Endothelial cell of umbilical vein (primary cell): ENCODE data around the gene NPLOC4. TPM values are rescaled to one million over a fixed set of nuclear protein-coding genes. Genes with fewer than 3 reads are reported as not detected.

Source experiments
- BruUV-seq: library from RNA; stranded (reverse); fragments of 400-500 nt; replicated peaks from 2 replicates; lab custom pipeline; 2021; lab: Mats Ljungman, UMichigan
- CTCF ChIA-PET: fragments of 300-600, 350-600 bp; sonication (Branson Sonifier 250); formaldehyde crosslinking; loops from one replicate; lab custom pipeline; 2021; ENCODE audit warnings: antibody characterized with exemption, inconsistent platforms; lab: Charles Lee
- POLR2A ChIA-PET: fragments of 300-600, 350-600 bp; sonication (Branson Sonifier 250); formaldehyde crosslinking; loops from one replicate; lab custom pipeline; 2021; ENCODE audit warnings: antibody characterized with exemption, inconsistent platforms; lab: Charles Lee
- DNase-seq: peaks from one replicate; pipeline ENCODE4 v3.0.0-alpha.2; 2011; ENCODE audit warnings: low read depth, low spot score
- FAIRE-seq: peaks from 2 replicates; lab custom pipeline; 2011; peaks lifted over from hg19 to GRCh38; lab: Jason Lieb, UNC
- H2AFZ ChIP-seq: 2 replicates; pipeline ENCODE4 v1.6.0; 2012; ENCODE audit warnings: low read depth, low read length, control low read depth, inconsistent platforms
- H3K27ac ChIP-seq: 2 replicates; pipeline ENCODE4 v1.5.1; 2011; ENCODE audit warnings: low read depth, mild to moderate bottlenecking, control low read depth, low read length, moderate library complexity; ENCODE audit not compliant: insufficient read depth
- H3K27me3 ChIP-seq, 2 experiments: 2 replicates each; pipeline versions ENCODE4 v1.6.0 to v1.6.1; 2011; ENCODE audit warnings: low read length in 2 of 2, mixed read lengths in 1 of 2; ENCODE audit not compliant: control insufficient read depth in 2 of 2, insufficient read depth in 2 of 2
- H3K36me3 ChIP-seq, 2 experiments: 2 replicates in 1 of 2; 3 replicates in 1 of 2; pipeline ENCODE4 v1.5.1; 2011; ENCODE audit warnings: low read length in 2 of 2, mild to moderate bottlenecking in 1 of 2, moderate library complexity in 1 of 2; ENCODE audit not compliant: control insufficient read depth in 2 of 2, insufficient read depth in 2 of 2; ENCODE audit errors: extremely low read depth in 1 of 2
- H3K4me1 ChIP-seq: 3 replicates; pipeline ENCODE4 v1.5.1; 2011; ENCODE audit warnings: mild to moderate bottlenecking, low read length; ENCODE audit not compliant: control insufficient read depth, insufficient read depth; ENCODE audit errors: extremely low read depth
- H3K4me2 ChIP-seq: 2 replicates; pipeline ENCODE4 v1.6.1; 2011; ENCODE audit warnings: low read length, control low read depth, mixed read lengths; ENCODE audit not compliant: insufficient read depth
- H3K4me3 ChIP-seq, 3 experiments: fragments of 200-600 bp in 1 of 3; sonication (generic), shearing (Covaris generic) in 1 of 3; replicated peaks in 1 of 3; 2 replicates each; pipeline ENCODE4 v1.5.1; 2011 to 2016; ENCODE audit warnings: control low read depth in 3 of 3, low read length in 3 of 3, mild to moderate bottlenecking in 2 of 3, inconsistent platforms in 1 of 3, low read depth in 1 of 3, moderate library complexity in 1 of 3; ENCODE audit not compliant: insufficient read depth in 1 of 3
- H3K79me2 ChIP-seq: 2 replicates; pipeline ENCODE4 v1.6.0; 2012; ENCODE audit warnings: low read length, inconsistent platforms; ENCODE audit not compliant: control insufficient read depth, insufficient read depth
- H3K9ac ChIP-seq: replicated peaks from 2 replicates; pipeline ENCODE3; 2011; ENCODE audit warnings: low read length, control low read depth; ENCODE audit not compliant: insufficient read depth; ENCODE audit errors: extremely low read depth
- H3K9me1 ChIP-seq: replicated peaks from 3 replicates; pipeline ENCODE4 v1.6.0; 2011; ENCODE audit warnings: mild to moderate bottlenecking, low read length; ENCODE audit not compliant: control insufficient read depth, insufficient read depth; ENCODE audit errors: extremely low read depth
- H3K9me3 ChIP-seq: replicated peaks from 2 replicates; pipeline ENCODE4 v1.5.1; 2012; ENCODE audit warnings: low read length, inconsistent platforms; ENCODE audit not compliant: control insufficient read depth, insufficient read depth
- H4K20me1 ChIP-seq: replicated peaks from 2 replicates; pipeline ENCODE3; 2011; ENCODE audit warnings: mild to moderate bottlenecking, low read length; ENCODE audit not compliant: control insufficient read depth, insufficient read depth; ENCODE audit errors: extremely low read depth
- EZH2 ChIP-seq: IDR thresholded peaks from 2 replicates; pipeline ENCODE4 v1.6.1; 2012; ENCODE audit warnings: borderline replicate concordance, low read depth, mild to moderate bottlenecking, moderate library complexity, low read length, inconsistent platforms; ENCODE audit not compliant: severe bottlenecking
- FOS ChIP-seq: IDR thresholded peaks from 2 replicates; pipeline ENCODE4 v1.6.1; 2011; ENCODE audit warnings: mild to moderate bottlenecking, low read length, moderate library complexity, borderline replicate concordance; ENCODE audit not compliant: insufficient read depth
- GATA2 ChIP-seq: IDR thresholded peaks from 2 replicates; pipeline ENCODE4 v1.7.0; 2011; ENCODE audit warnings: low read depth, mild to moderate bottlenecking, moderate library complexity, mixed read lengths, low read length; ENCODE audit not compliant: insufficient read length, insufficient read depth
- JUN ChIP-seq: IDR thresholded peaks from 2 replicates; pipeline ENCODE4 v1.6.1; 2011; ENCODE audit warnings: borderline replicate concordance, low read depth; ENCODE audit not compliant: insufficient read length, insufficient read depth
- MYC ChIP-seq: IDR thresholded peaks from one replicate; pipeline ENCODE4 v1.6.1; 2011; ENCODE audit warnings: mild to moderate bottlenecking, low read depth, low read length
- POLR2A ChIP-seq: IDR thresholded peaks from 2 replicates; pipeline ENCODE4 v1.6.1; 2012; ENCODE audit warnings: low read depth, mild to moderate bottlenecking, control low read depth, low read length
- POLR2AphosphoS5 ChIP-seq: IDR thresholded peaks from 2 replicates; pipeline ENCODE4 v1.6.1; 2012; ENCODE audit warnings: low read depth, mild to moderate bottlenecking, control low read depth, low read length, moderate library complexity; ENCODE audit not compliant: insufficient read depth
- dilution Hi-C: fragments of 300-500 bp; cut with MboI; formaldehyde crosslinking; loops from one replicate; pipeline ENCODE4 v1.15.0; 2019; ENCODE audit warnings: low sequenced_read_pairs; ENCODE audit not compliant: extremely low pct_ligation_motif_present
- intact Hi-C: fragments of 100-400 bp; cut with micrococcal nuclease; formaldehyde crosslinking; loops from one replicate; pipeline ENCODE4 v1.10.0; 2022
- polyA plus RNA-seq, 4 experiments: library from polyadenylated mRNA; depleted of rRNA in 3 of 4; stranded (reverse) in 3 of 4; unstranded in 1 of 4; fragments of >200 nt; gene quantifications; 2 replicates each; pipeline versions ENCODE4 v1.2.1 to v1.2.3, GENCODE V29; 2011 to 2012; ENCODE audit warnings: missing spikeins in 1 of 4
- total RNA-seq: library from RNA; stranded (reverse); gene quantifications from 2 replicates; pipeline ENCODE4 v1.2.3, GENCODE V29; 2021
- TF ChIP-seq, protein P1 (sequence below), 2 donors: IDR thresholded peaks; 1 replicate in 1 of 2; 2 replicates in 1 of 2; pipeline ENCODE4 v1.5.1; 2011; ENCODE audit warnings: low read length in 2 of 2, mild to moderate bottlenecking in 2 of 2, moderate library complexity in 2 of 2, control low read depth in 1 of 2, inconsistent platforms in 1 of 2, low read depth in 1 of 2; ENCODE audit not compliant: insufficient read depth in 1 of 2; ENCODE audit errors: extremely low read depth in 1 of 2
- TF ChIP-seq, protein P2 (sequence below): IDR thresholded peaks from 2 replicates; pipeline ENCODE4 v1.6.1; 2011; ENCODE audit not compliant: insufficient read depth, insufficient read length

NPLOC4 gene
- total and polyA plus RNA-seq, 2 donors (not counting 3 experiments of a cell fraction or from before 2014, with no cell fraction given) = 150 to 175 TPM

GRCh38 chr17:81520021-81520901, 116.7 kb downstream of the NPLOC4 start:
- no peaks in the 10 kb centered on the region for H3K9me1 ChIP-seq
- H4K20me1 ChIP-seq = no peaks in the 10 kb centered on the region
- no peak overlapping the region for H3K27ac ChIP-seq
- TF ChIP-seq GATA2 (no peak), JUN (no peak), EZH2 (no peak), POLR2A (no peak), MYC (no peak), POLR2AphosphoS5 (no peak), FOS (no peak)
- TF ChIP-seq, protein P1, sequence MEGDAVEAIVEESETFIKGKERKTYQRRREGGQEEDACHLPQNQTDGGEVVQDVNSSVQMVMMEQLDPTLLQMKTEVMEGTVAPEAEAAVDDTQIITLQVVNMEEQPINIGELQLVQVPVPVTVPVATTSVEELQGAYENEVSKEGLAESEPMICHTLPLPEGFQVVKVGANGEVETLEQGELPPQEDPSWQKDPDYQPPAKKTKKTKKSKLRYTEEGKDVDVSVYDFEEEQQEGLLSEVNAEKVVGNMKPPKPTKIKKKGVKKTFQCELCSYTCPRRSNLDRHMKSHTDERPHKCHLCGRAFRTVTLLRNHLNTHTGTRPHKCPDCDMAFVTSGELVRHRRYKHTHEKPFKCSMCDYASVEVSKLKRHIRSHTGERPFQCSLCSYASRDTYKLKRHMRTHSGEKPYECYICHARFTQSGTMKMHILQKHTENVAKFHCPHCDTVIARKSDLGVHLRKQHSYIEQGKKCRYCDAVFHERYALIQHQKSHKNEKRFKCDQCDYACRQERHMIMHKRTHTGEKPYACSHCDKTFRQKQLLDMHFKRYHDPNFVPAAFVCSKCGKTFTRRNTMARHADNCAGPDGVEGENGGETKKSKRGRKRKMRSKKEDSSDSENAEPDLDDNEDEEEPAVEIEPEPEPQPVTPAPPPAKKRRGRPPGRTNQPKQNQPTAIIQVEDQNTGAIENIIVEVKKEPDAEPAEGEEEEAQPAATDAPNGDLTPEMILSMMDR (IDR thresholded peaks at IDR 0.05; ENCODE audit: extremely low read depth in 1 of 2, insufficient read depth in 1 of 2, low read depth in 1 of 2, low read length in 2 of 2) = no peak
- TF ChIP-seq, protein P2, sequence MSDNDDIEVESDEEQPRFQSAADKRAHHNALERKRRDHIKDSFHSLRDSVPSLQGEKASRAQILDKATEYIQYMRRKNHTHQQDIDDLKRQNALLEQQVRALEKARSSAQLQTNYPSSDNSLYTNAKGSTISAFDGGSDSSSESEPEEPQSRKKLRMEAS = no peak
- no peak overlapping the region for H3K4me3 ChIP-seq
- intact Hi-C loops (no loop called here), dilution Hi-C loops (no loop called here)
- ChIA-PET CTCF (no interaction called here), POLR2A (no interaction called here)
- BruUV-seq = no TSS peak
- no peaks in the 10 kb centered on the region for H3K27me3 ChIP-seq
- no peak overlapping the region for H2AFZ ChIP-seq
- FAIRE-seq = no peak
- no peak overlapping the region for H3K4me2 ChIP-seq
- peaks cover 22% of the 10 kb centered on the region for H3K79me2 ChIP-seq
- no peaks in the 10 kb centered on the region for H3K36me3 ChIP-seq
- H3K4me1 ChIP-seq = peaks cover 23% of the 10 kb centered on the region
- DNase-seq = no peak
- no peaks in the 10 kb centered on the region for H3K9me3 ChIP-seq
- H3K9ac ChIP-seq = no peak overlapping the region
